HG02678 (cell line): ENCODE results near the gene PDE12.

ENCODE experiments used
- ATAC-seq: cut with Tn5 transposase; IDR thresholded peaks from one replicate; pipeline ENCODE4 v1.9.1; 2021; ENCODE audit warnings: mild to moderate bottlenecking, moderate library complexity; ENCODE audit not compliant: unreplicated experiment

The PDE12 gene

GRCh38 chr3:57555738-57556458 lies at the start of gene PDE12:
Gene PDE12, plus strand, starts transcription at chr3:57556274. Its CDS starts 106 bp downstream, at chr3:57556380.
- ATAC-seq, result peak; percentile 84

GRCh38 chr3:57512166-57512565 lies 43.9 kb upstream of the PDE12 start:
- ATAC-seq, result no peak

- no peak for ATAC-seq
These were observed 37.7 kb upstream of the PDE12 start for GRCh38 chr3:57518276-57518915.

- ATAC-seq, result no peak
These were observed 25.9 kb upstream of the PDE12 start for GRCh38 chr3:57530071-57530608.

- ATAC-seq, result no peak
These were observed 17.6 kb upstream of the PDE12 start for GRCh38 chr3:57538465-57538864.

- ATAC-seq, result no peak
These were observed 11.6 kb upstream of the PDE12 start, which contains the start of gene DNAH12 for GRCh38 chr3:57544181-57545125. Gene DNAH12, minus strand, starts transcription at chr3:57544344. Its CDS starts 1,474 bp downstream, at chr3:57542870.

GRCh38 chr3:57545636-57546268 lies 10.3 kb upstream of the PDE12 start:
- no peak for ATAC-seq

GRCh38 chr3:57546616-57547015 lies 9.5 kb upstream of the PDE12 start:
- no peak for ATAC-seq

- ATAC-seq, result no peak
These were observed 768 bp upstream of the PDE12 start for GRCh38 chr3:57555306-57555705.

GRCh38 chr3:57556459-57557084 lies 498 bp downstream of the PDE12 start:
- peak; percentile 31 for ATAC-seq

- peak; percentile 18 for ATAC-seq
These were observed 1.0 kb downstream of the PDE12 start for GRCh38 chr3:57557085-57557537.

- no peak for ATAC-seq
These were observed 3.5 kb downstream of the PDE12 start for GRCh38 chr3:57559526-57559925.

- no peak for ATAC-seq
These were observed 13.9 kb downstream of the PDE12 start for GRCh38 chr3:57569859-57570450.

GRCh38 chr3:57570878-57571277 lies 14.8 kb downstream of the PDE12 start:
- no peak for ATAC-seq

GRCh38 chr3:57572096-57572495 lies 16.0 kb downstream of the PDE12 start:
- no peak for ATAC-seq

- no peak for ATAC-seq
These were observed 20.0 kb downstream of the PDE12 start for GRCh38 chr3:57575966-57576626.

- no peak for ATAC-seq
These were observed 21.7 kb downstream of the PDE12 start for GRCh38 chr3:57577801-57578200.

GRCh38 chr3:57582474-57583168 lies 26.5 kb downstream of the PDE12 start:
- no peak for ATAC-seq
